PC-3 (cell line): Measurements from ENCODE around the gene SUMO3. TPM values are rescaled to one million over a fixed set of nuclear protein-coding genes. Genes with fewer than 3 reads are reported as not detected.

Experiments used
- ATAC-seq: fragments of 200-7000 bp; cut with Tn5 transposase; 2 replicates; pipeline ENCODE4 v1.9.1; 2020; ENCODE audit warnings: mild to moderate bottlenecking, moderate library complexity
- BruUV-seq: library from RNA; stranded (reverse); fragments of 400-500 nt; replicated peaks from 2 replicates; lab custom pipeline; 2021; lab: Mats Ljungman, UMichigan
- CTCF ChIA-PET: fragments of 300-600 bp; sonication (Branson Sonifier 250); formaldehyde crosslinking; loops from one replicate; lab custom pipeline; 2022; ENCODE audit warnings: antibody characterized with exemption; lab: Charles Lee
- POLR2A ChIA-PET: fragments of 300-600 bp; sonication (Branson Sonifier 250); formaldehyde crosslinking; loops from one replicate; lab custom pipeline; 2022; ENCODE audit warnings: antibody characterized with exemption; ENCODE audit not compliant: unreplicated experiment; lab: Charles Lee
- DNase-seq: peaks from one replicate; pipeline ENCODE4 v3.0.0-alpha.2; 2015
- H2AFZ ChIP-seq: fragments of 300-600 bp; sonication (generic); 2 replicates; pipeline ENCODE4 v1.6.0; 2016; ENCODE audit warnings: antibody characterized with exemption, low read length
- H3F3A ChIP-seq: fragments of 300-600 bp; sonication (generic); one replicate; pipeline ENCODE4 v1.6.0; 2017; ENCODE audit warnings: antibody characterized with exemption, low read length, control low read depth, mild to moderate bottlenecking; ENCODE audit not compliant: unreplicated experiment
- H3K27ac ChIP-seq: fragments of 300-600 bp; sonication (generic); 2 replicates; pipeline ENCODE4 v1.5.1; 2016; ENCODE audit warnings: mild to moderate bottlenecking, low read length
- H3K27me3 ChIP-seq: fragments of 300-600 bp; sonication (generic); 2 replicates; pipeline ENCODE4 v1.6.1; 2016; ENCODE audit warnings: low read length, mixed read lengths
- H3K36me3 ChIP-seq: fragments of 300-600 bp; sonication (generic); 2 replicates; pipeline ENCODE4 v1.6.1; 2016; ENCODE audit warnings: low read depth, mixed run types, low read length, mixed read lengths
- H3K4me1 ChIP-seq: fragments of 300-600 bp; sonication (generic); 2 replicates; pipeline ENCODE4 v1.5.1; 2016; ENCODE audit warnings: low read length; ENCODE audit not compliant: insufficient read depth
- H3K4me2 ChIP-seq: fragments of 300-600 bp; sonication (generic); 2 replicates; pipeline ENCODE4 v1.6.0; 2016; ENCODE audit warnings: low read length
- H3K4me3 ChIP-seq: fragments of 300-600 bp; sonication (generic); 2 replicates; pipeline ENCODE4 v1.5.1; 2016; ENCODE audit warnings: mild to moderate bottlenecking, low read length, mixed read lengths
- H3K79me2 ChIP-seq: fragments of 300-600 bp; sonication (generic); 2 replicates; pipeline ENCODE4 v1.6.1; 2017; ENCODE audit warnings: low read length, mixed read lengths
- H3K9ac ChIP-seq: fragments of 300-600 bp; sonication (generic); 2 replicates; pipeline ENCODE4 v1.6.0; 2016; ENCODE audit warnings: mild to moderate bottlenecking, low read length
- H3K9me2 ChIP-seq: fragments of 300-600 bp; sonication (generic); replicated peaks from 2 replicates; pipeline ENCODE4 v1.6.1; 2016; ENCODE audit warnings: mixed run types, low read length, mixed read lengths
- H3K9me3 ChIP-seq: fragments of 300-600 bp; sonication (generic); 2 replicates; pipeline ENCODE4 v1.6.1; 2016; ENCODE audit warnings: low read length, mixed read lengths
- H4K20me1 ChIP-seq: fragments of 300-600 bp; sonication (generic); 2 replicates; pipeline ENCODE4 v1.6.1; 2016; ENCODE audit warnings: low read length, mixed read lengths
- CTCF ChIP-seq: fragments of 300-600 bp; sonication (generic); conservative IDR thresholded peaks from 2 replicates; pipeline ENCODE4 v1.5.1; 2017; ENCODE audit warnings: antibody characterized with exemption, low read depth, mild to moderate bottlenecking, low read length
- EZH2 ChIP-seq: fragments of 300-600 bp; sonication (generic); IDR thresholded peaks from one replicate; pipeline ENCODE4 v1.6.1; 2017; ENCODE audit warnings: antibody characterized with exemption, mild to moderate bottlenecking, low read length; ENCODE audit not compliant: unreplicated experiment
- EZH2phosphoT487 ChIP-seq: fragments of 300-600 bp; sonication (generic); IDR thresholded peaks from 2 replicates; pipeline ENCODE4 v1.6.1; 2018; ENCODE audit warnings: mild to moderate bottlenecking, antibody characterized with exemption, low read length, borderline replicate concordance
- intact Hi-C: fragments of 100-400 bp; cut with micrococcal nuclease; formaldehyde crosslinking; loops from 2 replicates; pipeline ENCODE4 v1.9.0; 2023
- total RNA-seq: library from RNA; depleted of rRNA; stranded (reverse); fragments of >200 nt; gene quantifications from 2 replicates; pipeline ENCODE4 v1.2.3, GENCODE V29; 2014

Gene SUMO3
- total RNA-seq, 1 experiment from 2014 or later, result 242 TPM

GRCh38 chr21:44783020-44783696 lies 34.7 kb downstream of the SUMO3 start:
- intact Hi-C loops, result no loop called here

GRCh38 chr21:44780767-44781459 lies 36.9 kb downstream of the SUMO3 start:
- H3K9me3 ChIP-seq, result no peaks in the 10 kb centered on the region
- peaks cover 3% of the 10 kb centered on the region; the same call in 1 of the 2 replicates for H3K4me1 ChIP-seq
- ATAC-seq, result no peak
- H3K4me3 ChIP-seq, result no peak overlapping the region
- intact Hi-C loops, result no loop called here
- H3K9me2 ChIP-seq, result no peaks in the 10 kb centered on the region
- H3K27ac ChIP-seq, result no peak overlapping the region
- H3K36me3 ChIP-seq, result peaks cover 51% of the 10 kb centered on the region
- no peak overlapping the region for H3K9ac ChIP-seq
- no peak overlapping the region for H2AFZ ChIP-seq
- peaks cover 9% of the 10 kb centered on the region; the same call in 1 of the 2 replicates for H4K20me1 ChIP-seq
- BruUV-seq, result no TSS peak
- ChIA-PET CTCF (interaction anchor here (0.6 kb wide), 1 partner anchor 201 kb away, joined by 12 read pairs; the partner anchor contains the start of gene KRTAP10-5), POLR2A (interaction anchor here (0.7 kb wide), 1 partner anchor 1053 kb away, joined by 5 read pairs; no protein-coding TSS in a partner anchor)
- peaks cover 86% of the 10 kb centered on the region for H3K79me2 ChIP-seq
- TF ChIP-seq EZH2 (no peak), CTCF (no peak), EZH2phosphoT487 (no peak)
- no peak overlapping the region for H3K4me2 ChIP-seq
- H3F3A ChIP-seq, result no peaks in the 10 kb centered on the region
- no peaks in the 10 kb centered on the region for H3K27me3 ChIP-seq
- DNase-seq, result no peak

More at GRCh38 chr21:44783020-44783696, 34.7 kb downstream of the SUMO3 start:
- Histone ChIP-seq H3K9me2 (no peaks in the 10 kb centered on the region), H3K27ac (no peak overlapping the region), H3K4me1 (peaks cover 9% of the 10 kb centered on the region; the same call in 1 of the 2 replicates), H3F3A (no peaks in the 10 kb centered on the region), H3K9ac (no peak overlapping the region), H3K27me3 (no peaks in the 10 kb centered on the region), H3K36me3 (peaks cover 46% of the 10 kb centered on the region), H4K20me1 (peaks cover 17% of the 10 kb centered on the region; the same call in 1 of the 2 replicates), H3K4me2 (no peak overlapping the region), H3K9me3 (no peaks in the 10 kb centered on the region), H3K4me3 (no peak overlapping the region), H2AFZ (no peak overlapping the region), H3K79me2 (peaks cover 97% of the 10 kb centered on the region)
- CTCF ChIA-PET, result interaction anchor here (0.5 to 0.6 kb wide), 2 partner anchors 9 to 10 kb away, joined by 3 to 6 read pairs; no protein-coding TSS in a partner anchor
- ATAC-seq (no peak), DNase-seq (no peak)
- TF ChIP-seq EZH2phosphoT487 (no peak), EZH2 (no peak), CTCF (no peak)
- no TSS peak for BruUV-seq
- POLR2A ChIA-PET, result no interaction called here
